Stimulated activated CD8-positive, alpha-beta memory T cell treated with anti-CD3 and anti-CD28 coated beads, Interleukin-12 subunit alpha, Interleukin-12 subunit beta, amount 100 ng/mL, for 4 hours (primary cell): ENCODE measurements around the gene MCRS1.
A peak's percentile ranks its signal among the peaks of the same experiment; 100 is the strongest.

ENCODE experiments used
- DNase-seq: peaks from one replicate; pipeline ENCODE4 v3.0.0-alpha.2; 2020; ENCODE audit warnings: low read depth

Gene MCRS1

DNA sequence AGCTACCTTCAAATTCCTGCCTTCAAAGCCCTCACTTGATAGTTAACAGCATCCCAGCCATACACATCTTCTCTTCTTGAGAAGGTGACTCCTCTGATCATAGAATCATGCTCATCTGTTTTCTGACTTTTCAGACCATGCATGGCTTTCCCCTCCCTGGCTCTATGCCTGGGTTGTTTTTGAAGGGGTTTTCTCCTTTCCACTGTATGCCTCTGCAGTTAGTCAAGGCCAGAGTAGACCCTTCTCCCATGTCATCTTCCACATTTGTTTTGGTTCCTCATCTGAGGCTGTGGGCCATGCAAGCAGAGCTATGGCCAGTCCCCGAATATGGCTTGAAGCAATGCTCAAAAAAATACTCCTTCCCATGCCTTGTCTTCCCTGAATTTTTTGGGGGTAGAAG is 14.3 kb upstream of the MCRS1 start:
- DNase-seq, result no peak

DNA sequence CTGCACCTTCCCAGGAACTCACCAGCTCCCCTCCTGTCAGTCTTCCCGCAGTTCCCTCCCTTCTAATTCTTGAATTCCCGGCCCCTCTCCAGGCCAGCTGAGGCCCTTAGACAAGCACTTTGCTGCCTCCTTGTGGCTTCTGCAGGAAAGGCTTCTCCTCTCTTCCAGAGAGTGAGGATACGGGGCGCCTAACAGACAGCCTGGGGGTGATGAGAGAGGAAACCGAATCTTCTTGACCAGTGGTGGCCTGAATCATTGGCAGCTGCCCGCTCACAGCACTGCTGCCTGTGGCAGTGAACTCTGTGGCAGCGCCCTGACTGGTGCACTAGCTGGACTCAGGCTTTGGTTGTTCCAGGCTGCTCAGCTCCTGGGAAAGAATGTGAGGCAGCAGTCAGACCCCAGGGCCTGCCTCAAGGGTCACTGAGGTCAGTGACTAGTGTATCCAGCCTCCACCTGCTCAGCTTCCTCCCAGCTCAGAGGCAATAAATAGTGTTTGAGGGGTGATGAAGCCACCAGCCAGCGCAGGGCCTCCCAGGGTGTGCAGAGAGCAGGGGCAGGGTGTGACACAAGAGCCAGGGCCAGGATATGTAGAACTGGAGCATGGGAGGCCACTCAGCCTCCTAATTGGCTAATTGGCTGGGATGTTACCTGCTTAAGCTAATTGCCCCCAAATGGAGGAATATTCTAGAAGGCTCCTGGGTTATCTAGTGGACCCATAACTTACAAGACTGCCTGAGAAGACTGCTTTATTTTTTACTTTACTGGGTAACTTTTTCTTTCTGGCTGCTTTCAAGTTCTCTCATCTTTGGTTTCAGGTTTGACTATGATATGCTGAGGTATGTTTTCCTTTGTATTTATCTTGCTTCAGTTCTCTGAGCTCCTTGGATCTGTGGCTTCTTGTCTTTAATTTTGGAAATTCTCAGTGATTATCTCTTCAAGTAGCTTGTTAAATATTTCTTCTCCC is 12.9 kb upstream of the MCRS1 start:
- peak; percentile 9 for DNase-seq

DNA sequence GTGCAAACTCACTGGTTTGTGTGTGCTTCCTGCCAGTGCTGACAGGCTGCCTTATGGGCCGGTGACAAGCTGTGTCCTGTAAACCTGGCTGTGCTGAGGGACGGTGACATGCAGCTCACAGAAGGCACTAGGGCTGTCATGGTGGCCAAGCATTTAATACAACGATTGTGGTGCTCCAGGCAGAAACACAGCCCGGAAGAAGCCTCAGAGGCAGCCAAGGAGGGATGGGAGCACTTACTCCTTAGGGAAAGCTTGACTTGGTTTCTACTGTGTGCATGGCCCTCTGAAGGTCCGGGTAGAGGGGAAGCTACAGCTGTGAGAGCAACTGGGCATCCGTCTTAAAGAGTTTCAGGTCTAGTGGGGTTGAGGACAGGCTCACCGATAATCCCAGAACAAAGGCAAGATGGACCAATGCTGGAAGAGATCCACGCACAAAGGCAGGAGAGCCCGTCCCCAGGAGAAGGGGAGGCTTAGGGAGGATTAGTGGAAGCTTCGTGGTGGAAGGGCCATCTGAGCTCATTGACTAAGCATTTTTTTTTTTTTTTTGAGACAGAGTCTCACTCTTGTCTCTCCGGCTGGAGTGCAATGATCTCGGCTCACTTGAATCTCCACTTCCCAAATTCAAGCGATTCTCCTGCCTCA is 10.7 kb upstream of the MCRS1 start:
- no peak for DNase-seq

DNA sequence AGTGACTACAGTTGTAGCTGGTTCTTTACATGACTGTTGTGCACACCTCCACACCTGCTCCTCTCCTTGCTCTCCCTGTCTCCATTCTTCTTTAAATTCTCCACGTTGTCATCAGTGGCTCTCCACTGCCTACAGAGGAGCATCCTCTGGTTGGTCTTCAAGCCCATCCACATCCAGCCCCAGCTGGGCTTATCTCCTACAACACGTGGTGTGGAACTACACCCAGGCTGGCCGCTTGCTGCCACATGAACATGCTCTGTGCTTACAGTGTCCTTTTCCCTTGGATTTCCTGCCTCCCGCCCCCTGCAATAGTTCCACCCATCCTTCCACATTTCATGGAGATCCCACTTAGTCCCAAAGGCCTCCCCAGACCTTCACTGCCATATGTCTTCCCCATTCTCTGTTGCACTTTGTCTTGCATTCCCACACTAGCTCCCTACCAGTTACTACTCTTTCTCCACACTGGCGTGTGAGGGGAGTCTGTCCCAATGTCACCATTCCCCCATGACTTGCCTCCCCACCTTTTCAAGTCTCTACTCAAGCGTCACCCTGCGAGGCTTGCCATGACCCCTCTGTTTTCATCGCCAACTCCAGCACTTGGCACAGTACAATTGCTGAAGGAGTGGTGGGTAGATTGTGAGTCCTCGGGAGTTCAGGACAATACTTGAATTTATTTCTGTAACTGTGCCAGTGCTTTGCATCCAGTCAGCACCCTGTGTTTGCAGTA is 9.8 kb upstream of the MCRS1 start:
- no peak for DNase-seq

DNA sequence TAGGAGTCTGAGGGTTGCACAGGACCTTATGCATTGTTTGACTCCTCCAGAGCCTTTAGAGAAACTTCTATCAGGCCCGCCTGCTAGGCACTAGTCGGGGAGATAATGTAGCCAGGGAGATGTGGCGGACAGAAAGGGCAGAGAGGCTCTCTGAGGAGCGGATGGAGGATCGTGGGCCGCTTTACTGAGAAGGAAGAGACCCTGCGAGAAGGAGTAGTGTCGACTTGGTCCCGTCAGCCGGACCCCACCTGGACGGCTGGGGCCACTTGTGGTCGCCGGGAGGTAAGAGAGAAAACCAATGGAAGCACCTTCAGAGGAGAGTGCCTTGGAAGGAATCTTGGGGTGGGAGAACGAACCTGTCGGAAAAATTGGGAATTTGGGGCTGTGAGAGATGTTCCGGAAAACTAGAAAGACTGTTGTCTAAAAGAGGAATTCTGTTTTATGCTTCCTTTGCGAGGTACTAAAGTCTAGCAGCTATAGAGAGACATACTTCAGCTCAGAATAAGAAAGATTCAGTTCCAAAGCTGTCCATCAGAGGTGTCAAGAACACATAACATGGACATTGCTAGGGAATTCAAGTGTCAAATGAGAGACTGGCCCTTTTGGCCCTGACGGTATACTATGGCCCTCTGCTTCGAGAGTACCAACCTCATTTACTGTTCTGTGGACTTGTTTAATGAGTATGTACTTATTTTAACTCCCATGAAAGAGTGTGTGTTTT is 660 bp upstream of the MCRS1 start:
- no peak for DNase-seq

DNA sequence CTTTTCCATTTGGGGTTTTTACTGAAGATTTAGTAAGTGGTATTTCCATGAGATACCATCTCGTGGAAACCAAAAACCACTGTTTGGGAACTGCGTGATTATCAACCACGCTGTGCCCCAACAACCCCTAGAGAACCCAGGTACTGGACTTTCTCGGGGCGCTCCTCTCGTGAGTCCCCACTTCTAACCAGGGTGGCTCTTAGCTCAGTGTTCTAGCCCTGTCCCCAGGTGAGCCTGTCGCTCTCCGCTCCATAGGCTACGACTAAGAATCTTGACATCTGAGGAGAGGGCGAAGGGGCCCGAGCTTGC is 686 bp downstream of the MCRS1 start:
- DNase-seq, result no peak

DNA sequence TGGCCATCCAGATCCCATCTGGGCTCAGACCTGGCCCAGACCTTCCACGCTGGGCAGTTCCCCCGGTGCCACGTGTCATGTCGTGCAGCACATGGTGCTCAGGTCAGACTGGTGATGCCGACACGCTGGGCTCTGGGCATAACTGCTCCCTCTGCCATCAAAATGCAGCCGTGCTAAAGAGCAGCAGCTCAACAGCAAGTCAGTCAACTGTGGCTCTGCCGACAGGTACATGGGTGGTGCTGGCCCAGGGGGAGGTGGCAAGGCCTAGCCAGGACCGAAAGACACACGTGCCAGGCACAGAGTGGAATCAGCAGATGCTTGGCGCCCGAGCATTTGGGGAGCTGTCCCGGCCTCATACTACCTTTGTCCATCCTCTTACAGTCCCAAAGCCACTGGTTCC is 1.6 kb downstream of the MCRS1 start:
- DNase-seq, result no peak

DNA sequence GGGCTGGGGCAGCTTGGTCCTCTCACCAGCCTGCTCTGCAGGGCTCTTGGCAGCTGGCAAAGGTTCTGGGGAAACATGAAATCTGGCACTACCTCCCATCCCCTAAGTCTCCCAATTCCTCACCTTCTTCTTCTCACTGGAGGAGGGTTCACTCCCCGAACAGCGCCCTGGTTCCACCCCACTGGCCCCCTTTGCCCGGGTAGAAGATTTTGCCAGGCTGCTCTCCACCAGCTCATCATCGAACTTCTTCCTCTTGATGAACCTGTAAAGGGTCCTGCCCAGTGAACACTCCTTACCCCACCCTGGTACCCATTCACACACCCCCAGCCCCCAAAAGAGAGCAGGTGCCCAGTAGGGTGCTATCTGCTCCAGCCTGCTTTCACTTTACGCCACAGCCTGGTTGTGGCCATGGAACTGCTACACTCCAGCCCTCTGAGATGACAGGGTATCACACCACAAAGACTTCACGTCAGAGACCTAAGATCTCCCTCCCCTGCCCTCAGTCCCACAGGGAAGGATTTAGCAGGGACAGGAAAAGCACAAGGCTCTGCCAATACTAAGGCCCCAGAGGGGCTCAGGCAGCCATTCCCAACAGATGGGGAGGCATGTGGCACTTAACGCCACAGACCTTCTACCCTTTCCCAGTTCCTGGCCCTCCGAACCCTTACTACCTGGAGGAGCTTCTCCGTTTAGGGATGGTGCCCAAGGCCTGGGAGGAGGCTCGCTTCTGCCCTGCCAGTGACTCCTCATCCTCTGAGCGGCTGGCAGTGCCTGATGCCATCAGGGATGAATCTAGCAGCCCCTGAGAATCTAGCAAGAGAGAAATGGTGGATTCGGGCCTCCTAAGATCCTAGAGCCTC is 2.3 kb downstream of the MCRS1 start:
- no peak for DNase-seq

DNA sequence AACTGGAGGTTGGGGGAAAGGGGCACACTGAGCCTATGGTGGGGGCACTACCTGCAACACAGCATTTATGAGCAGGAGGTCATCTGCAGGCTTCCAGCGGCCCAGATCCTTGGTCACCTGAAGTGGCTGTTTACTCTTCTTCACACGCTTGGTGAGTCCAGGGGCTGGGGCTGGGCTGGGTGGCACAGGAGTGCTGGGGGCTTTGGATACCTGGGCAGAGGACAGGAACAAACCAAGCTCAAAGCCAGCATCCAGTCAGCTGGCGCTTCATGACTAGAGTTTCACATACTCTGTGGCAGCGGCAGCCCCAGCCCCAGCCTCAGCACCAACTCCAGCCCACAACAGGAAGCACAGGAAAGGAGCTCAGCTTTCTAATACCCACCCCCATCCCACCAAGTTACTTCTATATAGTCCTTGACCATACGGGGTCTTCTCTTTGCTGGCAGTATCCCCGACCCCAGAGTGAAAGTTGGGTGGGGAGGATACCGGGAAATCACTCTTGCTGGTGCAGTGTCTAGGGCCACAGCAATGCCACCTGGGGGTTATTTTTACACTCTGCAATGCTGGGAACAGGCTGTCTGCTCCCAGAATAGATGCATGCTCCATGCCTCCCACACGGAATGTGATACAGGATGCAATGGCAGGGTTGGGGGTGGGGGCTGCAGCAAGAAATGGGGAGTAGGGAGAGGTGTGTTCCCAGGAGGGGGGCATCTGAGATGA is 3.1 kb downstream of the MCRS1 start:
- DNase-seq, result no peak

DNA sequence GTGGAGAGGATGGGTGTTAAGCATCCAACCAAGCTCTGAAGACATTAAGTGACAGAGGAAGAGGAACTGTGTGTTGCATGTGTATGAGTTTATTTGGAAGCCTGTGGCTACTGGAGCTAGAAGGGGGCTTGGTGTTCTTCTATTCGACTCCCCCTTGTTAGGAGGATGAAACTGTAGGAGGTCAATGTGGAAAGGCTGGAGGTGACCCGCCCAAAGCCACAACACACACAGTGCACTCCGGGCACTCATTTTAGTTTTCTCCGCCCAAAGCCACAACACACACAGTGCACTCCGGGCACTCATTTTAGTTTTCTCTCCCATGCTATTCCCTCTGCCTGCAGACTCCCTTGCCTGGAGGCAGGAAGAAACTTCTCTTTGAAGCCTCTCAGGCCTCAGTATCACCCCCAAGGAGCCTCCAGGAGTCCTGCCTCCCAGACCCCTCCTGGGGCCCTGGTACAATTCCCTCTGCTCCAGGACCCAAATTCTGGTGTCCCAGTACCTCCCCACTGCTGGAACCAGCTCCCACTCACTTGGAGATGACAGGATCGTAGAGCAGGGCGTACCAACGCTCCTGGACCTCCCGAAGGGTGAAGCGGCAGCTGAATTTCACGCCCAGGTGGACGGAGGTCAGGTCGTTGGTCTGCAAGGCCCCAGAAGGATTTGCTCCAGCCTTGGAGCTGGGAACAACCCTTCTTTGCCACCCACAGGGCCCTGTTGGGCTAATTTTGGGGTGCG is 3.8 kb downstream of the MCRS1 start:
- no peak for DNase-seq

DNA sequence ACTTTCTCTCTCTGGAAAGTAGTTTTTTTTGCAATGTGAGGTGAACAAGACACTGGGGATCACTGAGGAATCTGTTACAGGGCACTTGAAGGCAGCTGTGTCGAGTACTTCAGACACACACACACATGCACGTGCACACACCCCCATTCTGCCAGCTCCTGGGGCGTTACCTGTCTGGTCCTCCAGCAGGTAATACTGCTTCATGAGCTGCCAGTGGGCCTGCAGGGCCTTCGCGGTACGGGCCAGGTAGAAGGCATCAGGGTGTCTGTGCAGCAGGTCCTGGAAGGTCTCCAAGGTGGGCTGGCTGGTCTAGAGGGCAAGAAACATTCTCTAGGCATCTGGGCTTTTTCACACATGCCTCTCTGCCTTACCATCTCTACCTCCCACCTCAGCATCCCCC is 5.1 kb downstream of the MCRS1 start:
- DNase-seq, result no peak

DNA sequence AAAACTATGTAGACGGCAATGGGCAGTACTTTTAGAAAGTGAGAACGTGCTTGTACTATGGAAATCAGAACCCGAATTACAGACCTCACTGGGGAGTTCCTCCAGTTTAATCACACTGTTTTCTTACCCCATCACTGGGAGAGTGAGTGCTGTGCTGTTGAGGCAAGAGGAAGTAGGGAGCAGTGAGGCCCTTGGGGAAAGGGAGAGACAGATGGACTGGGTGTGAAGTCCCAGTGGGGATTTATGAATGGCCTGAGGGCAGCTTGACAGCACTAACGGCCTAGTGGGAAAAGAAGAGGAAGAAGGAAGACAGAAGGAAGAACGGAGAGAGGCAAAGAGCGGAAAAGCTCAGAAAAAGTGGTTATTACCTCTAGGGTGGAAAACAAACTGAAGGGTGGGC is 5.7 kb downstream of the MCRS1 start:
- no peak for DNase-seq

DNA sequence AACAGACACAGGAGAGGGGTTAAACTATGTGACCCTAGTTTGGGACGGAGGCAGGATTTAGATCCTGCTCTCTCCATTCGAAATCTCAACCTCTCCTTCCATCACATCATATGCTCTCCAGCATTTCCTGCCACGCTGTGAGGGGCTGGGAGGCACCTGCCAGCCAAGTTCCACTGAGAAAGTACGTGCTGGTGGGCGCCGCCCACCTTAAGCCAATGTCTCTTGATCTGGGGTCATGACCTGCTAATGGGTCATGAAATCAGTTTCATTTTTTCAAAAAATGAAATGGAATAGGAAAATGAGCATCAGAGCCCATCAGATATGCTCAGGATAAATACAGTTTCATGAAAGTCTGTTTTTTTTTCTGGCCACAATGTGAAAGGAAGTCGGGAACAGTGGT is 7.2 kb downstream of the MCRS1 start:
- no peak for DNase-seq

DNA sequence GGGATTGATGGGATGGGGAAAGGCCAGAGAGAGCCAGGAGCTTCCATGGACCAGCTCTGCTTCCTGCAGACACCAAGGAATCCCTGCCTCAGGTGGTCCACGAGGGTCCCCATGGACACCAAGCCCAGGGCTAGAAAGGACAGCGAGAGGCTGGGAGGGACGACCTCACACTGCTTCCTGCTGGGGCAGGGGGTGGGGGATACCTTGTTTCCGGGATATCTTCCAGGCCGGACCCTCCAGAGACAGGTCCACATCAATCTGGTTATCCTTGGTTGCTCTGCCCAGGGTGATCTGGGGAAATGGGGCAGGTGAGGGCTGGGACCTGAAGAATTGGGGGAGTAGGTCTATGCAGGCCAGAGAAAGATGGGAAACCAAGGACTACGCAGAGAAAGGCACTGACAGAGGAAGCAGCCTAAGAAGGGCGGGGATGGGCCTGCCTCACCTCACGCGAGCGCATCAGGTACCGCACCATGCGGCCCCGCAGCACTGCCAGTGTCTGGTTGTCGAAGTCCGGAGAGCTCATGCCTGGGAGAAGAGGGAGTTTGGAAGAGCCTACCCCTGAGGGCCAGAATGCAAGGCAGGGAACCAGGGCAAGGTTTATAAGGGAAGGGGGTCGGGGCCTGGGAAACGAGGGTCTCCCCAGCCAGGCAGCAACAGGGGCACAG is 8.8 kb downstream of the MCRS1 start:
- no peak for DNase-seq

DNA sequence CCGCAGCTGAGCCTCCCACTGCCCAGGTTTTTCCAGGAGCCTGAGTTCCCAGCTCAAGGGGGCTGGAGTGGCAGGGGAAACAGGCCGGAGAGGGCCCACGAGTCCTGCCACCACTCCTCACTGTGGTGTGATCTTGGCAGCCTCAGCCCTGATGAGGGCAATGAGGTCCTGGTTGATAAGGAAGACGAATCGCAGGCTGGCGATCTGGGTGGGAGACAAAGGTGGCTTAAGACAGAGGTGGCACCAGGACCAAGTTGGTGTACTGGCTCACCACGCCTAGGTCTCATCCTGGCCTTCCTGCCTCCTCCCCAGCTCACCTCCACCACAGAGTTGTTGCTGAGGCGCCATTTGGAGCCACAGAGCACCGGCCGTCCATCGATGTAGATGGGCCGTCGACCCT is 9.4 kb downstream of the MCRS1 start:
- DNase-seq, result no peak

DNA sequence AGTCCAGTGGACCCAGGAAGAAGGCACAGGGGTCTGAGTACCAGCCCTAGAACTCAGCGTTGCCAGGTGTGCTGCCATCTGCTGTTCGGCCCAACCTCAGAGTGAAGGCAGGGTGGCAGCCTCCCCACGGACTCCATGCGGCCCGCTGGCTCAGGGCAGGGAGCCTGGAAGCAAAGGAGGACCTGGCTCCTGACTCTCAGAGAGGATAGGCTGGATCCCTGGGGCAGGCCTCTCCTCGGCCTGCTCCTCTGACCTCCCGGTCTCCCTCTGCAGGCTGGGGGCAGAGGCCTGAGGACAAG is 10.1 kb downstream of the MCRS1 start:
- DNase-seq, result no peak

DNA sequence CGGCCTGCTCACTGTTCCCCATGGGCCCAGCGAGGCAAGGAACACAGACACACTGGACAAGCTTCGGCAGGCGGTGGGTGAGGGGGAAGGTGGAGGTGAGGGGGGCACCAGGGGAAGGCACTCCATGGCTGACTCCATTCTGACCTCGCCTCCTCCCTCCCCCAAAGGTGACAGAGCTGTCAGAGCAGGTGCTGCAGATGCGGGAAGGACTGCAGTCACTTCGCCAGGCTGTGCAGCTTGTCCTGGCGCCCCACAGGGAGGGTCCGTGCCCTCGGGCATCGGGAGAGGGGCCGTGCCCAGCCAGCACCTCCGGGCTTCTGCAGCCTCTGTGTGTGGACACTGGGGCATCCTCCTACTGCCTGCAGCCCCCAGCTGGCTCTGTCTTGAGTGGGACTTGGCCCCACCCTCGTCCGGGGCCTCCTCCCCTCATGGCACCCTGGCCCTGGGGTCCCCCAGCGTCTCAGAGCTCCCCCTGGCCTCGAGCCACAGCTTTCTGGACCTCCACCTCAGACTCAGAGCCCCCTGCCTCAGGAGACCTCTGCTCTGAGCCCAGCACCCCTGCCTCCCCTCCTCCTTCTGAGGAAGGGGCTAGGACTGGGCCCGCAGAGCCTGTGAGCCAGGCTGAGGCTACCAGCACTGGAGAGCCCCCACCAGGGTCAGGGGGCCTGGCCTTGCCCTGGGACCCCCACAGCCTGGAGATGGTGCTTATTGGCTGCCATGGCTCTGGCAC is 10.6 kb downstream of the MCRS1 start:
- no peak for DNase-seq

DNA sequence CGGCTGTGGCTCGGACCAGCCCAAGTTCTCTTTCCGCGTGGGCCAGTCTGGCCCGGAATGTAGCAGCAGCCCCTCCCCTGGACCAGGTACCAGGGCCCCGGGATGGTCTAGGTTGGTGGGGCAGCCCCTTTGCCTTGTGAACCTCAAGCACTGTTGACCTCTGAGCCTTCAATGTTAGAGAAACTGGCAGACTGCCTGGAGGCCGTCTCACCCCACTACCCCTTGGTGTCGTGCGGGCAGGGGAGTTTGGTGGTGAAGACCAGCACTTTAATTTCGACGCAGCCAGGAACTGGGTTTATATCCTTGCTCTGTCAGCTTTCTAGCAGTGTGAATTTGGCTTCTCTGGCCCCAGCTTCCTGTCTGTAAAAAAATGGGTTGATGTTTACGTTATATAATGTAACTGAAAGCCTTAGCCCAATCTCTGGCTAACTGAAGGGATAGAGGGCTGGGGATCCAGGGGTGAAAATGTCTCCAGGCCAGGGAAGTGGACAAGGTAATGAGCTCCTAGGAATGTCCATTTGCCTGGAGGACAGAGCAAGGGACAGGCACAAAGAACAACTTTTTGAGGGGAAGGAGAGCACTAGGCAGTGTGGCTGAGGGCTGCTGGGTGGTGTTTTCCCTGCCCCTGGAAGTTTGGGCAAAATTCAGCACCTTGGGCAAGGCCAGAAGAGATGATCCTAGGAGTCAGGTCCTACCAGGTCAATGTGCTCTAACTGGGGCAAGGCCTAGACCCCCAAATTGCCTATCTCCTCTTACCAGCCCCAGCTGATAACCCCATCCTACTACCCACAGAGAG is 11.4 kb downstream of the MCRS1 start:
- no peak for DNase-seq
